Pulmonary artery endothelial cell (primary cell): Measurements from ENCODE around the gene SEC24D. TPM values are rescaled to one million over a fixed set of nuclear protein-coding genes. Genes with fewer than 3 reads are reported as not detected.

Source experiments
- DNase-seq: peaks from one replicate; pipeline ENCODE4 v3.0.0-alpha.2; 2011; ENCODE audit warnings: low read depth, low spot score
- total RNA-seq: library from RNA; depleted of rRNA; stranded (reverse); fragments of >200 nt; gene quantifications from 2 replicates; pipeline ENCODE4 v1.2.3, GENCODE V29; 2014

SEC24D gene
- total RNA-seq, 1 donor from 2014 or later: 50.4 TPM

DNA sequence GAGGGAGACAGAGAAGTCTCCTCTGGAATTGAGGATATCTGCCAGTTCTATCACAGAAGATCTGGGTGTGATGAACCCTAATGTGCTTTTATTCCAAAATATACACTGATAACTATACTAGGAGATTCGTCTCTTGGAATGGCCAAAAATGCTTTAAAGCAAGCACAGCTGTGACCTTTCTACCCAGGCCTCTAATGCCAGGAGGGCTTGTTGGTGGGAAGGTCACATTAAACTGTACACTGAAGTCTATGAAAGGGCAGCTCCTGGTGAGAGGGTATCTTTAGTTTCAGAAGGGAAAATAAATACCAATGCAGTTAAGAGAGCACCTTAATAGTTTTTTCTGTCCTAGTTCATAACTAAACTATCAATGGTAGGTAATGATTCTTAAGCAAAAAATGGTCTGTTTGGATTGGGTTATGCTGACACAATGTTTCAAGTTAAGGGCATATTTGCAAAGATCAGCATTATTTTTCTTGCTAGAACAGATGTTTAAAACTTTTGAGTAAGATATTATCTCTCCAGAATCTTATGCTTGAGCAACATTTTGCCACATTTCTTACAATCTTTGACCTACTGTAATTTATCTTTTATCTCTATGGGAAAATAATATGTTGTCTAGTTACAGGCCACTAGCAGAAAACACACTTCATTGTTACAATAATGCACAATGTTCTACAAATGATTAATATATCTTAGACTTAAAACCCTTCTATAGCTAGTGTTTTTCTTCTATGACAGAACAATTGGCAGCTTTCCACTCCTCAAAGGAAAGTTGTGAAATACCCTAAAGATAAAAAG is 59.6 kb downstream of the SEC24D start:
- peak; percentile 51 for DNase-seq

DNA sequence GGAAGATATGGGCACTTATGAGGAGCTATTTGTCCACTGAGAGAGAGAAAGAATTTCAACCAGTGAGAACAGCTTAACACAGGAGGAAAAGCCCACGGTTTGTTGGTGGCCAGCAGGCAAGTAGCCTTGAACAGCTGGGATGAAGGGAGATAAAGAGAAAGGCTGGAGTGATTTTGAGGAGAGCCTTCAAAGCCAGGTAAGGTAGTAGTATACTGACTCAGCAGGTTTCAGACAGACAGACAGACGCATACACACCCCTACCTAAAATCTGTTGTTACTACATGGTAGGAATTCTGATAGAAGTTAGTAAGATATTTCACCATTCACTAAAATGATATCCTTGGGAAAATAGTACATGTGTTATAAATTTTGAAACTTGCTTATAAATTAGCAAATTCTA is 60.5 kb downstream of the SEC24D start:
- no peak for DNase-seq

DNA sequence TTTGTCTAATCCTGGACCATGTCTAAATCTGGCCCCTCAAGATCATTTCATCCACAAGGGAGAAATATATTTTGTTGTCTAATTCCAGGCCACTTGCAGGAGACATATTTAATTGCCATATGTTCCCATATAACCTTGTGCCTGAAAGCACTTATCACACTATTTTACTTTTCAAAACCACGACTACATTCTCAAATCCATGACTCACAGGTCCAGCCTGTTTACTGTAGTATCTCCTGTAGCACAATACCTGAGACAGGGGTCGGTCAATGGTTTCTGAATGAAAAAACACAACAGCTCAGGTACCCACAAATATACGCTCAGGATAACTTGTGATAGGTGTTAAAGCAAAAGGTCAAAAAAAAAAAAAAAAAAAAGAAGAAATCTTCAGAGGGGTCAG is 60.9 kb downstream of the SEC24D start:
- DNase-seq: no peak

DNA sequence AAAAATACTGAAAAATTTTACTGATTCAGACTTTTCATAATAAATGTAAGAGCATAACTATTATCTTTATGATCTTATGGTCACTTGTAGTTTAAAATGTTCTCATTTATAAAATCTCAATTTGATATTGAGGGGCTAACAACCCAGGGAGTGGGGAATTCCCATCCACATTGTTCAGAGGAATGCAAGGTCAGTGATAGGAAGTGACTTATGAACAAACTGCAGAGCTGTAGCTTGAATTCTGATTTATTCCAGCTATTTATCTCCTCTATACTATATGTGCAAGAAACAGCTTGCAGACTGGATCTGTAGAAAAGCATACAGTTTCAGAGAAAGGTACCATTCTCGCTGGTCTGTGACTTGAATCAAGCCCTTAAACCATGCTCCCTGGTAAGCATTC is 61.6 kb downstream of the SEC24D start:
- DNase-seq: peak; percentile 43

DNA sequence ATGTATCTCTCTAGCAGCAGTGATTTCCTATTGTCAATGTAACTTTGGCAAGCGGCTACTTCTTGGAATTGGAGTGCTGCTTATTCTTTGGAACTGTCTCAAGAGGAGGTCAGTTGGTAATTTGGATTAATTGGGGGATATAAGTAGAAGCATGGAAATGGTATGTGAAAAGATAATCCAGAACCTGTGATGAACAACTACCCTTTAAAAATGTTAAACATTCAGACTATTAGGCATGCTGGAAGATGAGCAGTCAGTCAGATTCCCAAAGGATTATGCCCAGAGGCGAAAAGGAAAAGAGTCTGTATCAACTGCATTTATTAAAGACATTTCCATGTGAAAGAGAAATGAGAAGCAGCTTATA is 62.5 kb downstream of the SEC24D start:
- no peak for DNase-seq

DNA sequence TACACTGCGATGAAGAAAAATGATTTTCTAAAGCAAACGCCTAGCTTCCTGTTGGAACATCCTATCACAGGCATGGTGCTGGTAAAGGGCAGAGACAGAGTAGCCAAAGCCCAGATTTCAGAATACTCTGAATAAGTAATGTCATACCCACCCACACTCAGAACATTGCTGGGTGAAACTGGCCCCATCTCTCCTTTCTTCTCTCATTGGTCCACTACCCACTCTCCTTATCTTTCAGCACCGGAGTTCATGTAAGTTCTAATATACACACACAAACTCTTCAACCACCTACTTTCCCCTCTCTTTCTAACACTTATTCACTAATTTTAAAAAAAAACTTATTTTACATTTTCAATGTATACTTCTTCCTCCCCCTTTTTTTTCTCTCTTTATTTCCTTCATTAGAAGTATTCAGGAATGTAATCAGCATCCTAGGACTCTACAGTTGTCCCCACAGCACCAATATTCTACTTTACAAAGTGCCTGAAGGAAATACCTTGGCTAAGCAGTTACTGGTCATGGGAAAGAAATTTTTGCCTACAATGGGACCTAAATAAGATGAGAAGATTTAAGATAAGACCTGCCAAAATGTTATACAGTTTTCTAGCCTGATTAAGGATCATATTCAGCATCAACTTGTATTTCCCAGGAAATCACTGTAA is 63.0 kb downstream of the SEC24D start:
- DNase-seq: no peak

DNA sequence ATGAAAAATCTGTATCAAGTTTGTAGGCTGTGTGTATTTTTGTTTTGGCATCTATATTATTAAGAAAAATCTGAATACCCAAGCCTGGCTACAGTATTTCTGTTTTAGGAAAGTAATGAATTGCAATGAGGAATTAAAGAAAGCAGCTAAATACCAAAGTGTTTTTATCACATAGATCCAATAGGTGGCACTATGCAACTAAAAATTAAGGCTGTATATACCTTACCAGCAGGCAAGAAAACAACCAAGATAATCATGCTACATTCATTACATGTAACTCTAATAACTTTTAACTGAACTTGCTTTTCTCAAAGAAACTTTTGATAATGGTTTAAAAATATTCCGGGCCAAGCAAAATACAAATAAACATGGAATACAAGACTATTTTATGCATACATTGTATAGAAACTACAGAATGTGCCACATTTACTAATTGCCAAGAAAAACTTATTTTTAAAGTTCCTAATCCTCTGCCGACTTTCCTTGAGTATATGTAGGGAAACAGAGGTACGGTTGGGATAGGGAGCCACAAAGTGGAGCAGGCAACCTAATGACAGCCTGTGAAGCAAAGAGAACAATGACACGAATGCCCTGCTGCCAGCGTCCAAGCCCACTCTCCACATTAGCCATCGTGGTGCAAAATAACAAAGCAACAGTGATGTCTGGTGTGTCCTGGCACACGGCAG is 63.7 kb downstream of the SEC24D start:
- no peak for DNase-seq

DNA sequence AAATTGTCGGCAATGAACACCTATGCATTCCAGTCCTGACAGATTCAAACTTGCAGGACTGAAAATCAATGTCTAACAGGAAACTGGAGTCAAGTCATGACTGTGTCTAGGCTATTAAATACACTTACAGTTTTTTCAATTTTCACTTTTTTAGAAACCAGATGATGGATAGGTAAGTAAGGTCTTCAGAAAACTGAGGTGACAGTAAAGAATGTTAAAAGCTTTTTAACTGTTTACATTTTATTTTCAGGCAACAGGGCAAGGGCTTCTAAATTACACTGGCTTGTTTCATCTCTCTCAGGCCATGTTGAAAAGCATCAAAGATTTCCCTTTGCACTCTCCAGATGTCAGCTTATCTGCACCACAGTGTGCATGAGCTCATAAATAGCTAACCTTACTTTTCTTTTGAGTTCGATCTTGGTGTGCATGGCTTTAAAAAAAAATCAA is 65.2 kb downstream of the SEC24D start:
- DNase-seq: no peak

DNA sequence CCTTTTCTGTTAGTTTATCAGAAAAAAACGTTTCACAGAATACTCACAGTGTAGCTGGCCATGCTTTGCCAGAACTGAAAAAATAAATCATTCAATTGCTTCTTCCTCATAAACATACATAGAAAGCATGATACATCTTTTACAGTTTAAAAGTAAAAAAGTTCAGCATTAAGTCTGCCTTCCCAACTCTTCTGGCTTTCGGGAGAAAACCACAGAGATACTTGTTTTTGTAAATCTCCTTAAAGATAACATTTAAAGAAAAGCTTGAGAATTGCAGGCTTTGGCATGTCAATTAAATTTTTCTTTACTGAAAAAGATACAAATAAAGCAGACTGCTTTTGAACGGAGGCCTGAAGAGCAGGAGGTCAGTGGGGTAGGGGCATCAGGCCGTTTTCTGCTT is 66.8 kb downstream of the SEC24D start:
- DNase-seq: no peak

DNA sequence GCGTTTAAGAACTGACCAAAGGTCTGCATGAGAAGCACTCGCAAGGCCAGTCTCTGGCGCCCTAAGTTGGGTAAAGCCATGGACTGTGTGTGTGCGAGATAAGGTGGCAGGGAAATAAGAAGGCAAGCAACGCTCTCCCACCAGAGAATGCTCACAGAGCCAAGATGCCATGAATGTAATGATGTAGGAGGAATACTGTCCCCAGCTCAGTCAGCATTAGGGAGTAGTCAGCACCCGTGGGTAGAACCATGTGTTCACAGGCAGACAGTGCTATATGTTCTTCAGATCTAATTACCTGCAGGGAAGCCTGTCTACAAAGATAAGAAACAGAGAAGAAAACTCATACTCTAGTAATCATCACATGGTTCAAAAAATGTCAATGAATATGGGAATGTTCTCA is 68.8 kb downstream of the SEC24D start:
- no peak for DNase-seq

DNA sequence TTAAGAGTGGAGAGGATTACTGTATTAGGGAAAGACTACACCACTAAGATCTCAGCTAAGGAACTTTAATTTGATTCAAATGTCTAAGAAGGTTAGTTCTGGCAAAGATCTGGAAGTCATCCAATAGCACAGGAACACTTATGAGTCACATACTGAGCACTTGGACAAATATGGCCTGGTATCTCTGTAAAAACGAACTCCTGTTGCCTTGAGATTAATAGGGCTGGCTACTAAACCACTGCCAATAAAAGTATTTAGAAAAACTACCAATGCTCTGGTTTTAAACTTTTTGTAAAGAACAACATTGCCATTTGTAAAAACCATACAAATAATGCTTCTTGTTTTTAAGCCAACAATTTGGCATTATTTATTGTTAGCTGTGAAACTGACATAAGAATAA is 70.5 kb downstream of the SEC24D start:
- DNase-seq: peak; percentile 93

DNA sequence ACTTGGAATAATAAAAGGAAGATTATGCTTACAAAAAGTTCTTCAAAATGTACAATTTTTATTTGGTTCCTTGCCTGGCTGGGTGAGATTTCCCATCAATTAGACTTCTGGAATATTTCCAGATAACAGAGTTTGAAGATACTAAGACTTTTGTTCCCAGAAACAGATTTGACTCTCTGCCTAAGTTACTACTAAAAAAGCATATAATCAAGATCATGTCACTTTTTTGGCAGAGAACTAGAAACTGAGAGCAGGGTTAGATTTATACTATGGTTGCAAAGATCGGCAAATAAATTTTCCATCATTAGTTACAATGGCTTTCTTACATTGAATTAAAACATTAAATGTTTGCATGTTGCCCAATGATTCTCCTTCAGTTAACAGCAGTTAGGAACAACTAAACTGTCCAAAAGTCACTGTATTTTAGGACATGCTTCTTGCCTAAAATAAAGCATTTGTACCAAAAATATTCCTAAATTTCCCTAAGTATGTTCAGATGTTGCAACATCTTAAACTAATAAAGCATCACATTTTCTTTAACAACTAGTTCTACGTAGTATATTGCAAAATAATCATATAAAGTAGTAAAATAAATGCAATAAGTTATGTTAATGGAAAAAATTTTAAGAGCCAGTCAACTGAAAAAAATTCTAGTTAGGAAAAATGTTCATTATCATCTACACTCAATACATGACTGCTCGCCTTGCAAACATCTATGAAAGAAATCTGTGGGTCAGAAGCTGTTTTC is 73.0 kb downstream of the SEC24D start:
- DNase-seq: no peak

DNA sequence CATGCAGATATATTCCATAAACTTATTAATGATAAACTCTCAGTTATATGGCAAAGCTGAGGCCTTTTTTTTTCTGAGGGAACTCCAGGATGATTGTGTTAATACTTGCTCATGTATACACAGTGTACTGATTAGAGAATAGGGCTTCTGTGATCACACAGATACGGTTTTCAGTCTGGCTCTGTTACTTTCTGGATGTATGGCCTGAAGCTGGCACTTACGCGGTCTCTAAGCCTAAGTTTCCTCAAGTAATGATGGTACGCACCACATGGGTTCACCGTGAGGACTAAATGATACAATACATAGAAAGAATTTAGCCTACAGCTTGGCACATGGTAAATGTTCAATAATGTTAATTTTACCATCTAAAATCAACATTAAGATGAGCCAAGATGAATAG is 73.8 kb downstream of the SEC24D start:
- DNase-seq: no peak

DNA sequence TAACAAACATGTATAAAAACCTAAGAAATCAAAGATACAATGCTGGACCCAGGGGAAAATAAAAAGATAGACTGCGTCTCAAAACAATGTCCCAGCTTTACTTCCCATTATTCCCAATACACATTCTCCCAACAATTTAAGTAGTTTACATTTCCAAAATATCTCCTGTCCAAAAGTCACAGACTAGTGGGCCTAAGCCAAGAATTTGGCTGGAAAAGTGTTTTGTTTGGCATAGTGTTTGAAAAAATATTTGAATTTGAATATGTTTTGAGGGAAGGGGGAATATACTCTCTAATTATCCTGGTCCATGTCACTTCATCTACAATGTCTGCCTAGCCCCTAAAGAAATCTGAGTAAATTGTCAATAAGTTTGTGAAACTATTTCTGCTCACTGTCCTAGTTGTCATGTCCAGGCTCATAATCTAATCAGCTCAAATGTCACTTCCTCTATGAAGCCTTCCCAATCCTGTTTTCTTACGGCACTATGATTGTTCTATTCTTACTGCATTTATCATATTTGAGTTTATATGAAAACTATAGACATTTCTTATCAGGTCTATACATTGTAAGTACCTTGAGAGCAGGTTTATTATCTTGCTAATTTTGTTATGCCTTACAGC is 74.4 kb downstream of the SEC24D start:
- DNase-seq: no peak

DNA sequence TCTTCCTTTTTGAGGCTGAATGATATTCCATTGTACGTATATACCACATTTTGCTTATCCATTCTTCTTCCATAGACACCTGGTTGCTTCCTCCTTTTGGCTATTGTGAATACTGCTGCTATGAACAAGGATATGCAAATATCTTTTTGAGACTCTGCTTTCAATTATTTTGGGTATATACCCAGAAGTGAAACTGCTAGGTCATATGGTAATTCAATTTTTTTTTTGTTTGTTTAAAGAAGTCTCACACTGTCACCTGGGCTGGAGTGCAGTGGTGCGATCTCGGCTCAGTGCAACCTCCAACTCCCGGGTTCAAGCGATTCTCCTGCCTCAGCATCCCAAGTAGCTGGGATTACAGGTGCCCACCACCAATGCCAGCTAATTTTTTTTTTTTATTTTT is 75.4 kb downstream of the SEC24D start:
- DNase-seq: no peak

DNA sequence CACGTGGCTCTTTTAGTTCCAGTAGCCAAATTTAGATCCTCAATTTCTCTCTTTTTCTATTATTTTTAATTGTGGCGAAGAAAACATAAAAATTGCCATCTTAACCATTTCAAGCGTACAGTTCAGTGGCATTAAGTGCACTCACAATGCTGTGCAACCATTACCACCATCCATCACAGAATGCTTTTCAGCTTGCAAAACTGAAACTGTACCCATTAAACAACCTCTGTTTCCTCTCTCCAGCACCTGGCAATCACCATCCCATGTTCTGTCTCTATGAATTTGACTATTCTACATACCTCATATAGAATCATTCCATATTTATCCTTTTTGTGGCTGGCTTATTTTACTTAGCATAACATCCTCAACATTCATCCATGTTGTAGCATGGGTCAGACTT is 75.8 kb downstream of the SEC24D start:
- no peak for DNase-seq

DNA sequence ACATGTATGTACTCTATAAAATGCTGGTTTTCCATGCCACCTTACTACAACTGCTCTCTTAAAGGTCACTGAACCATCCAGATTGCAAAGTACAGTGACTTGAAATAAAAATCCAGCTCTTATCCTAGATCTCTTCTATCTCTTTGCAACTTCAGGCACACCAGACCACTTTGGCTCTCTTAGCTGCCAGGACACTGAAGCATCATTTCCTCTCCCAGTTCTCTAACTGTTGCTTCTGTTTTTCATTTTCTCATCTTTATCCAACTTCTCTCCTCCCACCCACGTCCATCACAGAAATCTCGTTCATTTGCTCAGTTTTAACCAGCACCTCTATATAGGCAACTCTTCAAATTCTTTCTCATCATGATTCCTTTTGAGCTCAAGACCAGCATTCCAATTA is 76.4 kb downstream of the SEC24D start:
- no peak for DNase-seq

DNA sequence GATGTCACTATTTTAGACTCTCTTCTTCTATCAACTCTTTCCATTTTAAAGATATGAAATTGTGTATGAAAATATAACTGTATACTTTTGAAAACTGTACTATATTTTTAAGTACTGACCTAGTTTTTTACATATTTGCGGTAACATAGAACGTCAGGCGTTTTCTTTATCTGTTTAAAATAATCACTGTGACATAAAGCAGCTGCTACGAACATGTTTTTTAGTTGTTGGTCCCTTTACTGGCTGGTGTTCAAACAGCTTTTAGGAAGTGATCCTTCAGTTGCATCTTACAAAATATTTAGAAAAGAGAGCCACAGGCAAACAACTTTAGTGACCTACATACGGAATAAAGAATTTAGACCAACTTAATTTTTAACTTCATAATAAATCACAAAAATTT is 77.6 kb downstream of the SEC24D start:
- no peak for DNase-seq

DNA sequence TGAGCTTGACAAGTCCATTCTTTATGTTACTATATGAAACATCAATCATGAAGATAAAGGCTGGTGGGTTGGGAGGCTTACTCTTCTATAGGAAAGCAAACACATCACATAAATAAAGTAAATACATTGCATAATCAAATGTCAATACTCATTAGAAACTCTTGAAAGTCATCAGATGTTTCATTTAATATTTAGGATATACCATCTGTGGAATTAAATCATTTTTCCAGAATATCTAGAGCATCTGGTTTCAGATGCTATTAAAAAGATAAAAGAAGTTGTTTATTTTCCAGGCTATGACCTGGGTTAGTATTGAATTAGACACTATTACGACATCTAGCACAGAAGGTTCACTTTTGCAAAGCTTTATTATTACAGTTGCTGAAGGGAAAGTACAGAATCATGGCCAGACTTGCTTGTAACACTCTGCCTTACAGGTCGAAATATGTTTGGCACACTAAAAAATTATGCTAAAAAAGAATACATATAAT is 78.1 kb downstream of the SEC24D start:
- no peak for DNase-seq

DNA sequence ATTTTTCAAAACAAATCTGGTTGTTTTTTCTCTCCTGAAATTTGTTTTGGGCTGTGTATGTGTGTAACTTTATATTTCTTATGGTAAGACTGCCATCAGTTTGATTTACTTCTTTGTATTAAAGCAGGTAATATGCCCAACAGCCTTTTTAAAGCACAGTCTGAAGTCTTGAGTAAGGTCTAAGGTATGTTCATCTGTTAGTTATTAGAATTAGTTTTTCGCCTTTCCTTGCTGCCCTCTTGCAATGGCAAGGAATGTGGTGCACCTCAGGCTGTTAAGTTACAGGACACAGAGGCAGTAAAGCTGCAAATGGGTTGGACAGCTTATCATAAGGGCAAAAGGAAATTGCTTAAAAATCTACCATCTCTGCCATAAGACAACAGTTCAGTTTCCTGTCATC is 79.0 kb downstream of the SEC24D start:
- no peak for DNase-seq

DNA sequence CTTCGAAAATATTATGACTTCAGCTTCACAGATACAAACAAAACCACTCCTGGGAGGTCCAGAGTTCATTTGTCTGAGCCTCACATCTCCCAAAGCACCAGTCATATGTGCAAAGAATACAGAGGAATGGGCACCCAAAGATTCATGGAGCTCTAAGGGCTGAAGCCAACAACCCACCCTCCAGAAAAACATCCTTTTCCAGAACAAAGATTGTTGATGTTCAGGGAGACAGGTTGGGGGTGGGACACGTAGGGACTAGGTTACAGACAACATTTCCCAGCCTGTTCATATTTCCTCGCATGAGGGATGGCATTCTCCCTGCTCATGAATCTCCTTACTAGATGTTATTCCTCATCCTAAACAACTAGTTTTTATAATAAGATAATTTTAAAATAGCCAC is 79.5 kb downstream of the SEC24D start:
- no peak for DNase-seq
